ENCODE data around the gene REPIN1. TPM values are rescaled to one million over a fixed set of nuclear protein-coding genes. Genes with fewer than 3 reads are reported as not detected.
A peak's percentile ranks its signal among the peaks of the same experiment; 100 is the strongest.

The REPIN1 gene
- total RNA-seq, 1 donor from 2014 or later, result 224 TPM

DNA sequence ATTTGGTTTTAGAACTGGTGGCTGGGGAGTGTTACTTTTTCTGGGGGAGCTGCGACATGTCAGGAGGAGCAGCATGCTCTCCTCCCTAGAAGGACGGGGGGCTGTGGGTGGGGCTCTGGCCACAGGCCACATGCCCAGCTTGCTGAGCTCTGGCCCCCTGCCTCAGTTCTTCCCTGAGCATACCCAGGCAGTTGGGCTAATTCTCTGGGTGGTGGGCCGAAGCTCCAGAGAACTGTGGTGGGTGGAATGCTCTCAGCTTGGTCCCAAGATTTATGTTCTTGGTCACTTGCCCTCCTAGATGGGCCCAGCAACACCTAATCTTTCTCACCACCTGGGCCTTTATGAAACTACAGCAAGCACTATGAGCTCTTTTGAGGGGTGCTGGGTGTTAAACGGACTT, 5.4 kb downstream of the REPIN1 start:
- no peak for TF ChIP-seq CTCF (conservative IDR thresholded peaks at IDR 0.05)
- no peak for DNase-seq (ENCODE audit: low read depth, low spot score)
- no peak overlapping the region for H3K27ac Mint-ChIP-seq (ENCODE audit: unreplicated experiment)
- H3K4me3 Mint-ChIP-seq, result peak overlapping the region; percentile 78
- H3K9me3 Mint-ChIP-seq, result no peaks in the 10 kb centered on the region
- peaks cover 56% of the 10 kb centered on the region for H3K4me1 Mint-ChIP-seq
- H3K36me3 Mint-ChIP-seq (ENCODE audit: low read depth), result peaks cover 14% of the 10 kb centered on the region
- H3K27me3 Mint-ChIP-seq (ENCODE audit: low read depth), result peaks cover under 1% of the 10 kb centered on the region

DNA sequence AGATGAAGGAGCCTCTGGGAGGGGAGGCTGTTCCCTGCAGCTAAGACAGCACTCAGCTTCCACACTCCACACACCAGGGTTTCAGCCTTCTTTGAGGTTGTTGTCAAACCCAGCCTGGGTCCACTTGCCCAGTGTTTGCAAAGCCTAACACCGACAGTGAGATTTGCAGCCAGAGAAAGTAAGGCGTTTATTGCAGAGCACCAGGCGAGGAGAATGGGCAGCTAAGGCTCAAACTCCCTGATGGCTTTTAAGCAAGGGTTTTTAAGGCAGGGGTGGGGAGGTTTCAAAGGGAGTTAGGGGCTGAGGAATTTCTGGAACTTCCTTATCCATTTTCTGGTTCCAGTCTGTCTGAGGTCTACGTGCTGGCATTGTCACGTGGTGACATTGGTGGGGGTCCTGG, 5.8 kb downstream of the REPIN1 start:
- no peak for DNase-seq (ENCODE audit: low read depth, low spot score)
- peak overlapping the region; percentile 78 for H3K4me3 Mint-ChIP-seq
- no peak for TF ChIP-seq CTCF (conservative IDR thresholded peaks at IDR 0.05)
- peak overlapping the region; percentile 27 for H3K27ac Mint-ChIP-seq (ENCODE audit: unreplicated experiment)
- H3K36me3 Mint-ChIP-seq (ENCODE audit: low read depth), result peaks cover 13% of the 10 kb centered on the region
- no peaks in the 10 kb centered on the region for H3K9me3 Mint-ChIP-seq
- peaks cover 51% of the 10 kb centered on the region for H3K4me1 Mint-ChIP-seq
- H3K27me3 Mint-ChIP-seq (ENCODE audit: low read depth), result no peaks in the 10 kb centered on the region

DNA sequence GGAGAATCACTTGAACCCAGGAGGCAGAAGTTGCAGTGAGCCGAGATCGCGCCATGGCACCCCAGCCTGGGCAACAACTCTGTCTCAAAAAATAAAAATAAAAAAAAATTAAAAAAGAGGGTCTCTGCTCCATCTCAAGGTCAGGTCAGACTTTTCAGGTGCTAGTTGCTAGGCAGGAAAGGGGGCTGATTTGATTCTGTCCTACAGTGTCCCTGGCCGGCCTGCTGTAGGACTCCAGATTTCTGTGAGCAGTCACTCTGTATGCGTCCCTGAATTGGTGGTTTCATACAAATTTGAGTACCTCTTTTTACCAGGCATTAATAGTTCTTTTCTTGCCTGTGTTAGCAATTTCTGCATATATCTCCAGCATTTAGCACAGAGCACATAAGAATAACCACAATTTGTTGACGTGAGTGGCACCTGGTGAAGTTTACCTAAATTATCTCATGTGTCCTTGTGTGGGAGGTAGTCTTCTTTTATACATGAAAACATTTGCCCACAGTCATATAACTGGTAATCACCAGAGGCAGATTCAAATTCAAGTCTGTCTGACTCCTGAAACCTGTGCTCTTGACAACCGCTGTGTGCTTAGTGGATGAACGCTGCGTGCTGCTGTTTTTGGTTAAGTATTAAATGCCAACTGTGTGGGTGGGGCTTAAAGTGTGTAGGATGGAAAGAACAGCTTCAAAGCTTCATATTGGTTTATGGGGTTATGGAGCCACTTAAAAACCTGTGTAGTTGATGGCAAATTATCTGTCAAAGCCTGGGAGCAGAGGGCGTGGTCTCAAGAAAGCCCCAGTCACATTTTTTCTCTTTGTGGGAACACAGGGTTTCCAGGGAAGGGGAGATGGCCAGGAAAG, 7.3 kb downstream of the REPIN1 start:
- H3K9me3 Mint-ChIP-seq, result no peaks in the 10 kb centered on the region
- DNase-seq (ENCODE audit: low read depth, low spot score), result no peak
- no peaks in the 10 kb centered on the region for H3K27me3 Mint-ChIP-seq (ENCODE audit: low read depth)
- peaks cover 51% of the 10 kb centered on the region for H3K4me1 Mint-ChIP-seq
- H3K36me3 Mint-ChIP-seq (ENCODE audit: low read depth), result peaks cover 9% of the 10 kb centered on the region
- no peak for TF ChIP-seq CTCF (conservative IDR thresholded peaks at IDR 0.05)
- peak overlapping the region; percentile 51 for H3K4me3 Mint-ChIP-seq
- H3K27ac Mint-ChIP-seq (ENCODE audit: unreplicated experiment), result peak overlapping the region; percentile 75

- H3K27ac Mint-ChIP-seq (ENCODE audit: unreplicated experiment), result peak overlapping the region; percentile 75
- no peaks in the 10 kb centered on the region for H3K27me3 Mint-ChIP-seq (ENCODE audit: low read depth)
- no peak for TF ChIP-seq CTCF (conservative IDR thresholded peaks at IDR 0.05)
- DNase-seq (ENCODE audit: low read depth, low spot score), result no peak
- H3K36me3 Mint-ChIP-seq (ENCODE audit: low read depth), result peaks cover 9% of the 10 kb centered on the region
- no peaks in the 10 kb centered on the region for H3K9me3 Mint-ChIP-seq
- peaks cover 55% of the 10 kb centered on the region for H3K4me1 Mint-ChIP-seq
- H3K4me3 Mint-ChIP-seq, result peak overlapping the region; percentile 51
Measured at GRCh38 chr7:150376560-150376959, 7.9 kb downstream of the REPIN1 start.

GRCh38 chr7:150377196-150377595, 8.6 kb downstream of the REPIN1 start:
- TF ChIP-seq CTCF (conservative IDR thresholded peaks at IDR 0.05), result no peak
- no peak for DNase-seq (ENCODE audit: low read depth, low spot score)
- Mint-ChIP-seq H3K9me3 (no peaks in the 10 kb centered on the region), H3K36me3 (ENCODE audit: low read depth) (peaks cover 9% of the 10 kb centered on the region), H3K27me3 (ENCODE audit: low read depth) (no peaks in the 10 kb centered on the region), H3K4me3 (peak overlapping the region; percentile 89), H3K4me1 (peaks cover 59% of the 10 kb centered on the region), H3K27ac (ENCODE audit: unreplicated experiment) (peak overlapping the region; percentile 96)

Measured in neural crest cell (in vitro differentiated cells).